HCT116 (cell line): ENCODE results near the gene C16orf78. TPM values are rescaled to one million over a fixed set of nuclear protein-coding genes. Genes with fewer than 3 reads are reported as not detected.

Experiments
- total RNA-seq: library from RNA; stranded (reverse); gene quantifications from one replicate; pipeline ENCODE4 v1.2.1, GENCODE V29; 2021; ENCODE audit not compliant: unreplicated experiment

Gene C16orf78
- total RNA-seq, 1 experiment from 2014 or later = not detected

Other genes starting within 250 kb of the C16orf78 start
- gene CBLN1, start 92.0 kb upstream of the C16orf78 start, total RNA-seq = not detected